PC-3 (cell line): ENCODE data around the gene WWC2. TPM values are rescaled to one million over a fixed set of nuclear protein-coding genes. Genes with fewer than 3 reads are reported as not detected.

Experiments
- ATAC-seq: fragments of 200-7000 bp; cut with Tn5 transposase; 2 replicates; pipeline ENCODE4 v1.9.1; 2020; ENCODE audit warnings: mild to moderate bottlenecking, moderate library complexity
- BruUV-seq: library from RNA; stranded (reverse); fragments of 400-500 nt; replicated peaks from 2 replicates; lab custom pipeline; 2021; lab: Mats Ljungman, UMichigan
- CTCF ChIA-PET: fragments of 300-600 bp; sonication (Branson Sonifier 250); formaldehyde crosslinking; loops from one replicate; lab custom pipeline; 2022; ENCODE audit warnings: antibody characterized with exemption; lab: Charles Lee
- POLR2A ChIA-PET: fragments of 300-600 bp; sonication (Branson Sonifier 250); formaldehyde crosslinking; loops from one replicate; lab custom pipeline; 2022; ENCODE audit warnings: antibody characterized with exemption; ENCODE audit not compliant: unreplicated experiment; lab: Charles Lee
- DNase-seq: peaks from one replicate; pipeline ENCODE4 v3.0.0-alpha.2; 2015
- H2AFZ ChIP-seq: fragments of 300-600 bp; sonication (generic); 2 replicates; pipeline ENCODE4 v1.6.0; 2016; ENCODE audit warnings: antibody characterized with exemption, low read length
- H3F3A ChIP-seq: fragments of 300-600 bp; sonication (generic); one replicate; pipeline ENCODE4 v1.6.0; 2017; ENCODE audit warnings: antibody characterized with exemption, low read length, control low read depth, mild to moderate bottlenecking; ENCODE audit not compliant: unreplicated experiment
- H3K27ac ChIP-seq: fragments of 300-600 bp; sonication (generic); 2 replicates; pipeline ENCODE4 v1.5.1; 2016; ENCODE audit warnings: mild to moderate bottlenecking, low read length
- H3K27me3 ChIP-seq: fragments of 300-600 bp; sonication (generic); 2 replicates; pipeline ENCODE4 v1.6.1; 2016; ENCODE audit warnings: low read length, mixed read lengths
- H3K36me3 ChIP-seq: fragments of 300-600 bp; sonication (generic); 2 replicates; pipeline ENCODE4 v1.6.1; 2016; ENCODE audit warnings: low read depth, mixed run types, low read length, mixed read lengths
- H3K4me1 ChIP-seq: fragments of 300-600 bp; sonication (generic); 2 replicates; pipeline ENCODE4 v1.5.1; 2016; ENCODE audit warnings: low read length; ENCODE audit not compliant: insufficient read depth
- H3K4me2 ChIP-seq: fragments of 300-600 bp; sonication (generic); 2 replicates; pipeline ENCODE4 v1.6.0; 2016; ENCODE audit warnings: low read length
- H3K4me3 ChIP-seq: fragments of 300-600 bp; sonication (generic); 2 replicates; pipeline ENCODE4 v1.5.1; 2016; ENCODE audit warnings: mild to moderate bottlenecking, low read length, mixed read lengths
- H3K79me2 ChIP-seq: fragments of 300-600 bp; sonication (generic); 2 replicates; pipeline ENCODE4 v1.6.1; 2017; ENCODE audit warnings: low read length, mixed read lengths
- H3K9ac ChIP-seq: fragments of 300-600 bp; sonication (generic); 2 replicates; pipeline ENCODE4 v1.6.0; 2016; ENCODE audit warnings: mild to moderate bottlenecking, low read length
- H3K9me2 ChIP-seq: fragments of 300-600 bp; sonication (generic); replicated peaks from 2 replicates; pipeline ENCODE4 v1.6.1; 2016; ENCODE audit warnings: mixed run types, low read length, mixed read lengths
- H3K9me3 ChIP-seq: fragments of 300-600 bp; sonication (generic); 2 replicates; pipeline ENCODE4 v1.6.1; 2016; ENCODE audit warnings: low read length, mixed read lengths
- H4K20me1 ChIP-seq: fragments of 300-600 bp; sonication (generic); 2 replicates; pipeline ENCODE4 v1.6.1; 2016; ENCODE audit warnings: low read length, mixed read lengths
- CTCF ChIP-seq: fragments of 300-600 bp; sonication (generic); conservative IDR thresholded peaks from 2 replicates; pipeline ENCODE4 v1.5.1; 2017; ENCODE audit warnings: antibody characterized with exemption, low read depth, mild to moderate bottlenecking, low read length
- EZH2 ChIP-seq: fragments of 300-600 bp; sonication (generic); IDR thresholded peaks from one replicate; pipeline ENCODE4 v1.6.1; 2017; ENCODE audit warnings: antibody characterized with exemption, mild to moderate bottlenecking, low read length; ENCODE audit not compliant: unreplicated experiment
- EZH2phosphoT487 ChIP-seq: fragments of 300-600 bp; sonication (generic); IDR thresholded peaks from 2 replicates; pipeline ENCODE4 v1.6.1; 2018; ENCODE audit warnings: mild to moderate bottlenecking, antibody characterized with exemption, low read length, borderline replicate concordance
- intact Hi-C: fragments of 100-400 bp; cut with micrococcal nuclease; formaldehyde crosslinking; loops from 2 replicates; pipeline ENCODE4 v1.9.0; 2023
- total RNA-seq: library from RNA; depleted of rRNA; stranded (reverse); fragments of >200 nt; gene quantifications from 2 replicates; pipeline ENCODE4 v1.2.3, GENCODE V29; 2014

WWC2 gene
- total RNA-seq, 1 experiment from 2014 or later: 15.8 TPM

GRCh38 chr4:183124228-183124627 lies 25.2 kb downstream of the WWC2 start:
- TF ChIP-seq CTCF: no peak
- no peak for TF ChIP-seq EZH2
- TF ChIP-seq EZH2phosphoT487: no peak
- ChIA-PET POLR2A (no interaction called here), CTCF (no interaction called here)
- Histone ChIP-seq H3K9me3 (no peaks in the 10 kb centered on the region), H3K27me3 (no peaks in the 10 kb centered on the region), H4K20me1 (no peaks in the 10 kb centered on the region), H3K9me2 (no peaks in the 10 kb centered on the region), H2AFZ (no peak overlapping the region), H3K4me2 (no peak overlapping the region), H3F3A (no peaks in the 10 kb centered on the region), H3K79me2 (peaks cover 90% of the 10 kb centered on the region), H3K4me1 (peaks cover 2% of the 10 kb centered on the region), H3K36me3 (no peaks in the 10 kb centered on the region), H3K9ac (no peak overlapping the region), H3K4me3 (no peak overlapping the region), H3K27ac (no peak overlapping the region)
- intact Hi-C loops: no loop called here
- no peak for ATAC-seq
- DNase-seq: no peak
- BruUV-seq: no TSS peak

DNA sequence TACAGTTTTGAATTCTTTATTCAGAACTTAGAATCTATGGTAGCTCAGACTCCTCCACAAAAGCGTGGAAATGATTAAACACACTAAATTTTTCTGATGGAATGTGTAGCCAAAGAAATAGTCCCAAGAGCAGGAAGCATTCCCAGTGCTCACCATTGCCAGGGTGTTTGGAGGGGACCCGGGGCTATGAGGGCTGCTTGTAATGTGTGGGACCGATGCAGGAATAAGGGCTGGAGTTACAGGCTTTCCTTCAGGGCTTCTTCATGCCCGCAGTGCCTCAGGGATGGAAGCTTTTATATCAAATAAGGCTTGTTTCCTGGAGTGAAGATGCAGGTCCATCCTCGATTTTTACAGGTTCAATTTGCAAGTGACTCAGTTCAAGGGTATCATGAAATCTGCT lies 25.8 kb downstream of the WWC2 start:
- ATAC-seq (no peak), DNase-seq (no peak)
- Histone ChIP-seq H3K4me1 (peaks cover 2% of the 10 kb centered on the region; the same call in 1 of the 2 replicates), H3K9me3 (no peaks in the 10 kb centered on the region), H3F3A (no peaks in the 10 kb centered on the region), H2AFZ (no peak overlapping the region), H3K79me2 (peaks cover 90% of the 10 kb centered on the region), H3K36me3 (no peaks in the 10 kb centered on the region), H3K4me3 (no peak overlapping the region), H3K27me3 (no peaks in the 10 kb centered on the region), H3K27ac (no peak overlapping the region), H3K9me2 (no peaks in the 10 kb centered on the region), H3K4me2 (no peak overlapping the region), H4K20me1 (no peaks in the 10 kb centered on the region), H3K9ac (no peak overlapping the region)
- ChIA-PET CTCF (no interaction called here), POLR2A (no interaction called here)
- no TSS peak for BruUV-seq
- intact Hi-C loops: no loop called here
- no peak for TF ChIP-seq EZH2
- TF ChIP-seq CTCF: no peak
- no peak for TF ChIP-seq EZH2phosphoT487

DNA sequence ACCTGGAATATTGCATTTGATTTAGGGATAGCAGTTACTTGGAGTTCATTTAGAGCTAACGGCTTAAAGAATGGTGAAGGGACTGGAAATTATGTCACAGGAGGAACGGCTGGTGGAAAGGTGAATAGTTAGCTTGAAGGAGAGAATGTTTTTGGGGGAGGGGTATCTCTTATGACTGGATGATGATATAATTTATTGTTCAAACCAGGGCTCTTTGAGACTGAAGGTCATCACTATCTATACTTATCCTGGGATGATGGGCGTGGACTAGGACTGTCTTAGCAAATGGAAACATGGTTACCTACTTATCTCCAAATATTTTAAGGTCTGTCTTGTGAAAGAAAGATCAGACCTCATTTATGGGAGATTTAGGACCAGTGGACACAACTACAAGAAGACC lies 30.1 kb downstream of the WWC2 start:
- H3K9ac ChIP-seq: no peak overlapping the region
- intact Hi-C loops: no loop called here
- ChIA-PET POLR2A (no interaction called here), CTCF (no interaction called here)
- H3K27ac ChIP-seq: no peak overlapping the region
- TF ChIP-seq EZH2 (no peak), EZH2phosphoT487 (no peak), CTCF (no peak)
- no peaks in the 10 kb centered on the region for H4K20me1 ChIP-seq
- H3K4me3 ChIP-seq: no peak overlapping the region
- no peak for ATAC-seq
- H3F3A ChIP-seq: no peaks in the 10 kb centered on the region
- no TSS peak for BruUV-seq
- no peak overlapping the region for H3K4me2 ChIP-seq
- no peaks in the 10 kb centered on the region for H3K36me3 ChIP-seq
- H3K79me2 ChIP-seq: peaks cover 79% of the 10 kb centered on the region
- H3K27me3 ChIP-seq: no peaks in the 10 kb centered on the region
- H3K9me2 ChIP-seq: no peaks in the 10 kb centered on the region
- DNase-seq: no peak
- no peaks in the 10 kb centered on the region for H3K9me3 ChIP-seq
- no peak overlapping the region for H2AFZ ChIP-seq
- H3K4me1 ChIP-seq: peaks cover 22% of the 10 kb centered on the region
